CD14-positive monocyte (primary cell): Measurements from ENCODE around the gene DHPS. TPM values are rescaled to one million over a fixed set of nuclear protein-coding genes. Genes with fewer than 3 reads are reported as not detected.

Experiments used
- DNase-seq, 3 donors: peaks; one replicate each; pipeline ENCODE4 v3.0.0-alpha.2; 2011 to 2022
- H2AFZ ChIP-seq: 2 replicates; pipeline ENCODE4 v1.6.0; 2012; ENCODE audit warnings: mild to moderate bottlenecking, low read depth, low read length, inconsistent platforms; ENCODE audit not compliant: insufficient read depth, poor library complexity, severe bottlenecking
- H3K27ac ChIP-seq, 2 donors: 1 replicate in 1 of 2; 2 replicates in 1 of 2; pipeline ENCODE4 v1.5.1; 2012 to 2013; ENCODE audit warnings: low read length in 2 of 2, control low read depth in 1 of 2, inconsistent platforms in 1 of 2, low read depth in 1 of 2, mild to moderate bottlenecking in 1 of 2
- H3K27me3 ChIP-seq, 2 donors: one replicate each; pipeline versions ENCODE4 v1.6.0 to v1.6.1; 2011 to 2013; ENCODE audit warnings: low read length in 2 of 2; ENCODE audit not compliant: control insufficient read depth in 2 of 2, insufficient read depth in 2 of 2
- H3K36me3 ChIP-seq, 2 donors: replicated peaks in 1 of 2; 1 replicate in 1 of 2; 2 replicates in 1 of 2; pipeline versions ENCODE4 v1.5.1 to v1.6.1; 2012 to 2013; ENCODE audit warnings: low read length in 2 of 2, control low read depth in 1 of 2, inconsistent platforms in 1 of 2, mild to moderate bottlenecking in 1 of 2; ENCODE audit not compliant: insufficient read depth in 2 of 2, control insufficient read depth in 1 of 2
- H3K4me1 ChIP-seq, 2 donors: 1 replicate in 1 of 2; 2 replicates in 1 of 2; pipeline versions ENCODE4 v1.5.1 to v1.6.1; 2012 to 2013; ENCODE audit warnings: low read length in 2 of 2, control low read depth in 1 of 2, inconsistent platforms in 1 of 2, mild to moderate bottlenecking in 1 of 2, moderate library complexity in 1 of 2; ENCODE audit not compliant: insufficient read depth in 2 of 2, control insufficient read depth in 1 of 2
- H3K4me2 ChIP-seq: replicated peaks from 2 replicates; pipeline ENCODE3; 2012; ENCODE audit warnings: low read length, moderate library complexity, mild to moderate bottlenecking; ENCODE audit not compliant: poor library complexity, severe bottlenecking; ENCODE audit errors: extremely low read depth
- H3K4me3 ChIP-seq, 3 experiments: fragments of 200-600 bp in 1 of 3; sonication (generic) in 1 of 3; replicated peaks in 1 of 3; 1 replicate in 2 of 3; 2 replicates in 1 of 3; pipeline ENCODE4 v1.5.1; 2011 to 2013; ENCODE audit warnings: low read length in 3 of 3, mild to moderate bottlenecking in 3 of 3, control low read depth in 2 of 3, low read depth in 2 of 3, inconsistent platforms in 1 of 3, moderate library complexity in 1 of 3
- H3K79me2 ChIP-seq: 2 replicates; pipeline ENCODE4 v1.6.0; 2012; ENCODE audit warnings: mild to moderate bottlenecking, control low read depth, inconsistent platforms, low read length, moderate library complexity; ENCODE audit not compliant: insufficient read depth
- H3K9ac ChIP-seq: 2 replicates; pipeline ENCODE4 v1.6.0; 2017; ENCODE audit warnings: low read length, mild to moderate bottlenecking; ENCODE audit not compliant: insufficient read depth, poor library complexity, severe bottlenecking
- H3K9me3 ChIP-seq, 2 donors: replicated peaks in 1 of 2; 1 replicate in 1 of 2; 2 replicates in 1 of 2; pipeline versions ENCODE4 v1.5.1 to v1.6.1; 2012 to 2013; ENCODE audit warnings: low read length in 2 of 2, control low read depth in 1 of 2; ENCODE audit not compliant: control insufficient read depth in 1 of 2, insufficient read depth in 1 of 2
- H4K20me1 ChIP-seq: 2 replicates; pipeline ENCODE4 v1.6.0; 2012; ENCODE audit warnings: mild to moderate bottlenecking, low read length, control low read depth, moderate library complexity; ENCODE audit not compliant: insufficient read depth
- H3K27ac Mint-ChIP-seq, 7 donors: one replicate each; pipeline ENCODE4 v1.8.0; 2020; ENCODE audit warnings: mild to moderate bottlenecking in 7 of 7, mixed read lengths in 7 of 7, moderate library complexity in 6 of 7, inconsistent platforms in 2 of 7
- H3K27me3 Mint-ChIP-seq, 3 donors: one replicate each; pipeline ENCODE4 v1.8.0; 2021 to 2022; ENCODE audit warnings: low read depth in 3 of 3, mild to moderate bottlenecking in 3 of 3, mixed read lengths in 3 of 3, moderate library complexity in 3 of 3, inconsistent platforms in 1 of 3
- H3K36me3 Mint-ChIP-seq, 2 donors: one replicate each; pipeline ENCODE4 v1.8.0; 2020; ENCODE audit warnings: mixed read lengths in 2 of 2, inconsistent platforms in 1 of 2, mild to moderate bottlenecking in 1 of 2
- H3K4me1 Mint-ChIP-seq: one replicate; pipeline ENCODE4 v1.8.0; 2020; ENCODE audit warnings: mild to moderate bottlenecking, mixed read lengths
- H3K4me3 Mint-ChIP-seq, 2 donors: one replicate each; pipeline ENCODE4 v1.8.0; 2020; ENCODE audit warnings: mild to moderate bottlenecking in 2 of 2, mixed read lengths in 2 of 2, moderate library complexity in 1 of 2
- H3K9me3 Mint-ChIP-seq, 7 donors: one replicate each; pipeline ENCODE4 v1.8.0; 2020 to 2022; ENCODE audit warnings: mixed read lengths in 7 of 7, mild to moderate bottlenecking in 6 of 7, moderate library complexity in 6 of 7, inconsistent platforms in 2 of 7
- WGBS: methylation state at CpG from one replicate; pipeline ENCODE4 v1.1.5; 2013; ENCODE audit warnings: missing lambda C conversion rate; ENCODE audit not compliant: insufficient coverage; 5-methylcytosine and 5-hydroxymethylcytosine counted together
- intact Hi-C, 2 donors: fragments of 100-400 bp; cut with micrococcal nuclease; formaldehyde crosslinking; loops; one replicate each; pipeline versions ENCODE4 v1.15.0 to v1.15.1; 2023
- polyA plus RNA-seq, 3 donors: library from polyadenylated mRNA; depleted of rRNA in 1 of 3; unstranded in 2 of 3; stranded (reverse) in 1 of 3; fragments of 300-500 nt in 2 of 3; fragments of >200 nt in 1 of 3; fragmentation: Illumina TruSeq in 2 of 3; gene quantifications; 1 replicate in 2 of 3; 2 replicates in 1 of 3; pipeline ENCODE4 v1.2.3, GENCODE V29; 2012 to 2021
- TF ChIP-seq, protein P1 (sequence below): fragments of 200-600 bp; IDR thresholded peaks from one replicate; pipeline ENCODE4 v1.8.0; 2022; ENCODE audit warnings: antibody characterized with exemption, mild to moderate bottlenecking

DHPS gene
- polyA plus RNA-seq, 3 donors, result 51.0 to 130 (median 53.4) TPM

- H3K36me3 Mint-ChIP-seq, result peaks cover 23 to 39% of the 10 kb centered on the region in 2 donors
- peak; percentile 82 to 86 (median 85) for DNase-seq
These were observed 12.2 kb downstream of the DHPS start for GRCh38 chr19:12669270-12670158.

DNA sequence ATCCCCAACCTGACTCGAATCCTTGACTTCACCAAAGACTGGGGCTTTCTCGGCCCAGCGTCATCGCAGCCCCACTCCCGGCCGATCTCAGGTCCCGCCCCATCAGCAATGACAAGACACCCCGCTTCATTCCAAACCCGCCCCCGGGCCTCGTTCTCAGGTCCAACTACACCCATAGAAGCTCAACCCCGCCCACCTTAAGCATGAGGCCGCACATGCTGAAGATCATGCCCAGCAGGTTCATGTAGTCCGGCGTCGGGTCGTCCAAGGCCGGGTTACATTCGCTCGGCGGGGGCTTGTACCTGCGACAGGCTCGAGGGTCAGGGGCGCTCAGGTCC is 12.8 kb downstream of the DHPS start:
- Mint-ChIP-seq H3K27me3 (peaks cover 0 to 3% (median 0%) of the 10 kb centered on the region in 3 donors), H3K9me3 (peaks cover 0 to 3% (median 0%) of the 10 kb centered on the region in 7 donors), H3K36me3 (peaks cover 22 to 39% of the 10 kb centered on the region in 2 donors), H3K4me3 (peak overlapping the region; percentile 90 to 97), H3K4me1 (peaks cover 47% of the 10 kb centered on the region), H3K27ac (peak overlapping the region; percentile 97 to 100 (median 100))
- peak; percentile 29 to 82 (median 82) for DNase-seq
- peak overlapping the region; percentile 61 to 96 (median 81) for H3K4me3 ChIP-seq
- peaks cover 39% of the 10 kb centered on the region for H4K20me1 ChIP-seq
- peak overlapping the region; percentile 95 for H3K4me2 ChIP-seq
- H3K4me1 ChIP-seq, result peaks cover 49 to 61% of the 10 kb centered on the region in 2 donors
- H3K79me2 ChIP-seq, result peaks cover 64% of the 10 kb centered on the region
- intact Hi-C loops, result loop anchor here (1.0 to 10.0 kb wide), 6 partner anchors 27 to 504 kb away; partner anchors contain the start of genes ZNF490 (in 2 of the 2), ZNF791 (in 2 of the 2), FBXW9 (in 1 of the 2) and JUNB (in 1 of the 2)
- H3K9ac ChIP-seq, result peak overlapping the region; percentile 92
- H3K27ac ChIP-seq, result peak overlapping the region; percentile 78 to 100
- H3K9me3 ChIP-seq, result no peaks in the 10 kb centered on the region
- WGBS, result 0% methylated on average over 24 of the region's 24 CpGs
- no peaks in the 10 kb centered on the region for H3K27me3 ChIP-seq
- H2AFZ ChIP-seq, result peak overlapping the region; percentile 94
- H3K36me3 ChIP-seq, result peaks cover 21 to 28% of the 10 kb centered on the region in 2 donors
- TF ChIP-seq, protein P1, sequence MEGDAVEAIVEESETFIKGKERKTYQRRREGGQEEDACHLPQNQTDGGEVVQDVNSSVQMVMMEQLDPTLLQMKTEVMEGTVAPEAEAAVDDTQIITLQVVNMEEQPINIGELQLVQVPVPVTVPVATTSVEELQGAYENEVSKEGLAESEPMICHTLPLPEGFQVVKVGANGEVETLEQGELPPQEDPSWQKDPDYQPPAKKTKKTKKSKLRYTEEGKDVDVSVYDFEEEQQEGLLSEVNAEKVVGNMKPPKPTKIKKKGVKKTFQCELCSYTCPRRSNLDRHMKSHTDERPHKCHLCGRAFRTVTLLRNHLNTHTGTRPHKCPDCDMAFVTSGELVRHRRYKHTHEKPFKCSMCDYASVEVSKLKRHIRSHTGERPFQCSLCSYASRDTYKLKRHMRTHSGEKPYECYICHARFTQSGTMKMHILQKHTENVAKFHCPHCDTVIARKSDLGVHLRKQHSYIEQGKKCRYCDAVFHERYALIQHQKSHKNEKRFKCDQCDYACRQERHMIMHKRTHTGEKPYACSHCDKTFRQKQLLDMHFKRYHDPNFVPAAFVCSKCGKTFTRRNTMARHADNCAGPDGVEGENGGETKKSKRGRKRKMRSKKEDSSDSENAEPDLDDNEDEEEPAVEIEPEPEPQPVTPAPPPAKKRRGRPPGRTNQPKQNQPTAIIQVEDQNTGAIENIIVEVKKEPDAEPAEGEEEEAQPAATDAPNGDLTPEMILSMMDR, result no peak

More at GRCh38 chr19:12669270-12670158, 12.2 kb downstream of the DHPS start:
- Histone ChIP-seq H3K4me2 (peak overlapping the region; percentile 95), H4K20me1 (peaks cover 39% of the 10 kb centered on the region), H3K27ac (peak overlapping the region; percentile 78 to 100), H3K9ac (peak overlapping the region; percentile 92), H3K9me3 (no peaks in the 10 kb centered on the region), H3K79me2 (peaks cover 64% of the 10 kb centered on the region), H2AFZ (peak overlapping the region; percentile 94), H3K36me3 (peaks cover 21 to 28% of the 10 kb centered on the region in 2 donors), H3K4me1 (peaks cover 44 to 55% of the 10 kb centered on the region in 2 donors), H3K4me3 (peak overlapping the region; percentile 61 to 96 (median 81)), H3K27me3 (no peaks in the 10 kb centered on the region)
- peak overlapping the region; percentile 90 to 97 for H3K4me3 Mint-ChIP-seq
- intact Hi-C loops, result loop anchor here (1.0 to 10.0 kb wide), 6 partner anchors 27 to 505 kb away; partner anchors contain the start of genes ZNF490 (in 2 of the 2), ZNF791 (in 2 of the 2), FBXW9 (in 1 of the 2) and JUNB (in 1 of the 2)
- TF ChIP-seq, protein P1, result no peak
- peaks cover 47% of the 10 kb centered on the region for H3K4me1 Mint-ChIP-seq
- H3K9me3 Mint-ChIP-seq, result peaks cover 0 to 3% (median 0%) of the 10 kb centered on the region in 7 donors
- peaks cover 0 to 3% (median 0%) of the 10 kb centered on the region in 3 donors for H3K27me3 Mint-ChIP-seq
- H3K27ac Mint-ChIP-seq, result peak overlapping the region; percentile 97 to 100 (median 100)
- WGBS, result 0% methylated on average over 57 of the region's 64 CpGs
